Tibial nerve (tissue), 4 donors: Measurements from ENCODE around the gene POLA1.
"Not testable (repeated sequence)": the region's sequence is repeated elsewhere in the genome, so short reads cannot be mapped to it uniquely, and the experiment has no call there.

ENCODE experiments used
- EP300 ChIP-seq, 2 donors: sonication (generic); formaldehyde crosslinking; IDR thresholded peaks; one replicate each; pipeline ENCODE4 v1.6.1; 2017; ENCODE audit warnings: antibody characterized with exemption in 2 of 2, mild to moderate bottlenecking in 1 of 2
- POLR2A ChIP-seq, 2 donors: fragments of 450-650 bp; IDR thresholded peaks; one replicate each; pipeline ENCODE4 v1.6.1; 2017; ENCODE audit warnings: antibody characterized with exemption in 2 of 2, mild to moderate bottlenecking in 2 of 2, moderate library complexity in 2 of 2
- TF ChIP-seq, protein P1 (sequence below), 5 experiments: fragments of 200-600 bp in 3 of 5; fragments of 450-650 bp in 2 of 5; sonication (generic) in 3 of 5; IDR thresholded peaks; one replicate each; pipeline ENCODE4 v1.5.1; 2016 to 2019; ENCODE audit warnings: antibody characterized with exemption in 5 of 5, mild to moderate bottlenecking in 3 of 5, moderate library complexity in 2 of 5

DNA sequence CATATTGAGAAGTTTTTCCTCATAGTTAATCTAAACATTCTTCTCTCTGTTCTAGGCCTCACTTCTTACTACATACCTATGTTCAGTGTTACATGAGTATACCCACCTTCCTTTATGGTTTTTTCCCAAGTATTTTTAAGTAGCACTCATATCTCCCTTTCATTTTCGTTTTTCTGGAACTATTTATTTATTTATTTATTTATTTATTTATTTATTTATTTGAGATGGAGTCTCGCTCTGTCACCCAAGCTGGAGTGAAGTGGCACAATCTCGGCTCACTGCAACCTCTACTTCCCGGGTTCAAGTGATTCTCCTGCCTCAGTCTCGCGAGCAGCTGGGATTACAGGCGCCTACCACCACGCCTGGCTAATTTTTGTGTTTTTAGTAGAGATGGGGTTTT is 170.1 kb downstream of the POLA1 start:
- TF ChIP-seq, protein P1, sequence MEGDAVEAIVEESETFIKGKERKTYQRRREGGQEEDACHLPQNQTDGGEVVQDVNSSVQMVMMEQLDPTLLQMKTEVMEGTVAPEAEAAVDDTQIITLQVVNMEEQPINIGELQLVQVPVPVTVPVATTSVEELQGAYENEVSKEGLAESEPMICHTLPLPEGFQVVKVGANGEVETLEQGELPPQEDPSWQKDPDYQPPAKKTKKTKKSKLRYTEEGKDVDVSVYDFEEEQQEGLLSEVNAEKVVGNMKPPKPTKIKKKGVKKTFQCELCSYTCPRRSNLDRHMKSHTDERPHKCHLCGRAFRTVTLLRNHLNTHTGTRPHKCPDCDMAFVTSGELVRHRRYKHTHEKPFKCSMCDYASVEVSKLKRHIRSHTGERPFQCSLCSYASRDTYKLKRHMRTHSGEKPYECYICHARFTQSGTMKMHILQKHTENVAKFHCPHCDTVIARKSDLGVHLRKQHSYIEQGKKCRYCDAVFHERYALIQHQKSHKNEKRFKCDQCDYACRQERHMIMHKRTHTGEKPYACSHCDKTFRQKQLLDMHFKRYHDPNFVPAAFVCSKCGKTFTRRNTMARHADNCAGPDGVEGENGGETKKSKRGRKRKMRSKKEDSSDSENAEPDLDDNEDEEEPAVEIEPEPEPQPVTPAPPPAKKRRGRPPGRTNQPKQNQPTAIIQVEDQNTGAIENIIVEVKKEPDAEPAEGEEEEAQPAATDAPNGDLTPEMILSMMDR (IDR thresholded peaks at IDR 0.05): not testable (repeated sequence)
- not testable (repeated sequence) for TF ChIP-seq POLR2A, EP300 (IDR thresholded peaks at IDR 0.05)
